GM12875 (cell line): Measurements from ENCODE around the gene FCHO1.

Experiments used
- H3K4me3 ChIP-seq: one replicate; pipeline ENCODE4 v1.5.1; 2011; ENCODE audit warnings: low read depth, low read length, control low read depth
- TF ChIP-seq, protein P1 (sequence below): IDR thresholded peaks from 2 replicates; pipeline ENCODE4 v1.5.1; 2011; ENCODE audit warnings: low read depth, mild to moderate bottlenecking, control low read depth, inconsistent platforms, low read length, moderate library complexity, borderline replicate concordance; ENCODE audit not compliant: insufficient read depth

Gene FCHO1

DNA sequence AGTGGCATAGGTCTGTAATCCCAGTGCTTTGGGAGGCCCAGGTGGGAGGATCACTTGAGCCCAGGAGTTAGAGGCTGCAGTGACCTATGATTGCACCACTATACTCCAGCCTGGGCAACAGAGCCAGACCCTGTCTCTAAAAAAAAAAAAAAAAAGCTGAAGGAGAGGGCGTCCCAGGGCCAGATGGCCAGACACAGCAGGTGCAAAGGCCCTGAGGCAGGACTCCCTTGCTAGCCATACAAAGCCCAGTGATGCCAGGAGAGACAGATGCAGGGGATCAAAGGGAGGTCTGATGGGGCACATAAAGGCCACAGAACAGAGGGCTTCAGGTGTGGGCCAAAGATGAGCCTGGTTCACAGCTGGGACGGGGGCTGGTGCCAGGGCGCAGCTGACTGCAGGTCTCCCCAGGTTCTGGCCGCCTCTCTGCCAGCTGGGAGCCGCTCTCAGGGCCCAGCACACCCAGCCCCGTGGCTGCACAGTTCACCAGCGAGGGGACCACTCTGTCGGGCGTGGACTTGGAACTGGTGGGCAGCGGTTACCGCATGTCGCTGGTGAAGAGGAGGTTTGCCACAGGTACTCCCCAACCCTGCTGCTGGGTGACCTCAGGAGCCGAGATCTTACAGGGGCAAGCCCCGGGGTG lies 36.1 kb downstream of the FCHO1 start:
- TF ChIP-seq, protein P1, sequence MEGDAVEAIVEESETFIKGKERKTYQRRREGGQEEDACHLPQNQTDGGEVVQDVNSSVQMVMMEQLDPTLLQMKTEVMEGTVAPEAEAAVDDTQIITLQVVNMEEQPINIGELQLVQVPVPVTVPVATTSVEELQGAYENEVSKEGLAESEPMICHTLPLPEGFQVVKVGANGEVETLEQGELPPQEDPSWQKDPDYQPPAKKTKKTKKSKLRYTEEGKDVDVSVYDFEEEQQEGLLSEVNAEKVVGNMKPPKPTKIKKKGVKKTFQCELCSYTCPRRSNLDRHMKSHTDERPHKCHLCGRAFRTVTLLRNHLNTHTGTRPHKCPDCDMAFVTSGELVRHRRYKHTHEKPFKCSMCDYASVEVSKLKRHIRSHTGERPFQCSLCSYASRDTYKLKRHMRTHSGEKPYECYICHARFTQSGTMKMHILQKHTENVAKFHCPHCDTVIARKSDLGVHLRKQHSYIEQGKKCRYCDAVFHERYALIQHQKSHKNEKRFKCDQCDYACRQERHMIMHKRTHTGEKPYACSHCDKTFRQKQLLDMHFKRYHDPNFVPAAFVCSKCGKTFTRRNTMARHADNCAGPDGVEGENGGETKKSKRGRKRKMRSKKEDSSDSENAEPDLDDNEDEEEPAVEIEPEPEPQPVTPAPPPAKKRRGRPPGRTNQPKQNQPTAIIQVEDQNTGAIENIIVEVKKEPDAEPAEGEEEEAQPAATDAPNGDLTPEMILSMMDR: no peak

GRCh38 chr19:17788632-17789031 lies 37.4 kb downstream of the FCHO1 start:
- H3K4me3 ChIP-seq: no peak overlapping the region
- TF ChIP-seq, protein P1: no peak

More for the DNA sequence above, 36.1 kb downstream of the FCHO1 start:
- no peak overlapping the region for H3K4me3 ChIP-seq

GRCh38 chr19:17790059-17790780 lies 38.9 kb downstream of the FCHO1 start:
- TF ChIP-seq, protein P1: no peak

DNA sequence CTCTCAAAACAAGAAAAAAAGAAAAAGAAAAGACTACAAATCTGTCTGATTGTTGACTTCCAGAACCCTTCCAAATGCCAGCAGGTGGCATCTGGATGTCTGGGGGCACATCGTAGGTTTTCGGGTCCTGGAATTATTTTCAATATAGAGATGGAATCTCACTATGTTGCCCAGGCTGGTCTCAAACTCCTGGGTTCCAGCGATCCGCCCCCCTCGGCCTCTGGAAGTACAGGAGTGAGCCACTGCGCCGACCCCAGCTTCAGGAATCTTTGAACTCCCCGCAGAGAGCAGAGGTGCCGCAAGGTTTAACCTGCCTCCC lies 43.1 kb downstream of the FCHO1 start:
- no peak overlapping the region for H3K4me3 ChIP-seq
- TF ChIP-seq, protein P1: no peak

More at GRCh38 chr19:17790059-17790780, 38.9 kb downstream of the FCHO1 start:
- no peak overlapping the region for H3K4me3 ChIP-seq

DNA sequence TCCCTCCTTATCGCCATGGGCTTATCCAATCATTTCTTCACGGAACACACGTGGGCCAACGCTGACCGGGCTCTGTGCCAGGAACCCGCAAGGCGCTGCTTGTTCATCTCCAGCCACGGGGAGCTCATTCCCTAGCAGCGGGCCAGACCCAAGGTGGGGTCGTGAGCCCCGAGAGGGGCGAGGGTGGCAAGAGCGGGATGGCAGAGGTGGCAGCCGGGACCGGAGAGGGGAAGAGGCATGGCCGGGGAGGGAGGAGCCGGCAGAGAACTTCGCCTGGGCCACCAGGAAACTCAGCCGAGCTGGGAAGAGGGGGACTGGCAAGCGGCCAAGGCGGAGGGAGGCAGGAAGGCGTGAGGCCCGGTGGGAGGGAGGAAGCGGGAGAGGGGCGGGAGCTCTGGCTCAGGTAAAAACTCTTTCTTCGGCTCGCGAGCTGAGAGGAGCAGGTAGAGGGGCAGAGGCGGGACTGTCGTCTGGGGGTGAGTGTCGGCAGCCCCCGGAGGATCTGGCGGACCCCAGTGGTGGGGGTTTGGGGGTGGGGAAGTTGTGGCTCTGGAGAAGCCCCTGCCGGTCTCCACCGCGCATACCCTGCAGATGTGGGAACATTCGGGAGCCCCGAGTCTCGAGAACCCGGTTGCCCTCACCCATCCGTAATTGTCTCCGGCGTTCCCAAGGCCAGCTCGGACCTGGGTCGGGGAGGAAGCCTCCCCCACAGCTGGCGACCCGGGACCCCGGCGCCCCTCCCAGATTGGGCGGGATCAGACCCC lies 43.6 kb downstream of the FCHO1 start, which contains the start of gene B3GNT3:
Gene B3GNT3 (plus strand): TSS at position 408 of the 764 bp plus-strand sequence. CDS start 12,670 bp downstream, outside the sequence.
- TF ChIP-seq, protein P1: no peak
- no peak within 1 kb of the TSS for H3K4me3 ChIP-seq

DNA sequence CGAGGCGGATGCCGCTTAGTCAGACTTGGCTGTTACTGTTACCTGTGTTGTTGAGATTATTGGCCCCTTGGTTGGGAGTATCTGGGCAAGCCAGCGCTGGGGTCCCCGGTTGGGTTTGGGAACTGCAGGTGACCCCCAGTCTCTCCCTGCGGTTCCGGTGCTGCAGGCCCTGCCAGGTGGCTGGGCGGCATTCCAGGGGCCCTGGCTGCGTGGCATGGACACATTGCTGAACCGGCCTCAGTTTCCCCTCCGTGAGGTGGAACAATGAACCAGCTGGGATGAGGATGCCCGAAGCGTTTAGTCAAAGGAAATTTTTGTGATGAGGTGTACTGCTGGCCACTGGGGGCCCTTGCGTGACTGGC lies 44.2 kb downstream of the FCHO1 start:
- TF ChIP-seq, protein P1: no peak
- no peak overlapping the region for H3K4me3 ChIP-seq
